Measurements from ENCODE around the gene NPTX1.
"Not testable (repeated sequence)": the region's sequence is repeated elsewhere in the genome, so short reads cannot be mapped to it uniquely, and the experiment has no call there.

Gene NPTX1

DNA sequence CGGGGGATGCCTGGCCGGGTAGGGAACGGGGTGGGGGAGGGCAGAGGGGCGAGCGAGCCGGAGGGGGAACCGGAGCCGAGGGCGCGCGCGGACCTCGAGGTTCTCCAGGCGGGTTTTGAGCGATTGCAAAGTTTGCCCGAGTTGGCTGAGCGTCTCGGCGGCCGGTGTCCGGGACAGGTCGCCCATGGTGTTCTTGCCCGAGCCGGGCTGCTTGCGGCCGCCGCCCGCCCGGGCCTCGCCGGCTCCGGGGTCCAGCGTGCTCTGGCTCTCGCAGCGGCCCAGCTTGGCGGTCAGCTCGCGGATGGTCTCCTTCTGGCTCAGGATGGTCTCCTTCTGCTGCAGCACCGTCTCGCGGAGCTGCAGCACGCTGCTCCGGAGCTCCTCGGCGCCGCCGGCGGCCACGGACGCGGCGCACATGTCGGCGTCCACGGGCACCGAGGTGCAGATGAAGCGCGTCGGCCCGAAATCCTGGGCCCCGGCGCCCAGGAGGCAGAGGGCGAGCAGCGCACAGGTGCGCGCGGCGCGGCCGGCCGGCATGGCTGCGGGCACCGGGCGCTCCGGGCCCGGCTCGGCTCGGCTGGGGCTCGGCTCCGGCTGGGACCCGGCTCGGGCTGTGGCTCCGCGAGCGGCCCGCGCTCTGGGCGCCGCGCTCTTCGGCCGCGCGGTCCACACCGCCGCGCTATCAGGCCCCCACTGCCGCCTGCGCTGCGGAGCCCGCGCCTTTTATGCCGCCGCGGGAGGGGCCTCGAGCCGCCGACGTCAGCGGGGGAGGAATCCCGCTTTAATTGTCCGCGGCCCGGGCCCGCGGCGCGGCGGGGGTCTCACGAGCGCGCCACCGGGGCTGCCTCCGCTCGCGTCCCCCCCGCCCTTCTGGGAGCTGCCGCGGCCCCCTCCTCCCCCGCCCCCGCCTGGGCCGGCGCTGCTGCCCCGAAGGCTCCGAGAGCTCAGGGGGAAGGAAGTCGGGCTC, at the start of gene NPTX1:
NPTX1 (minus strand) TSS at position 698 of the 967 bp plus-strand sequence; CDS start at position 537, 161 bp downstream.
- DNase-seq = no peak

DNA sequence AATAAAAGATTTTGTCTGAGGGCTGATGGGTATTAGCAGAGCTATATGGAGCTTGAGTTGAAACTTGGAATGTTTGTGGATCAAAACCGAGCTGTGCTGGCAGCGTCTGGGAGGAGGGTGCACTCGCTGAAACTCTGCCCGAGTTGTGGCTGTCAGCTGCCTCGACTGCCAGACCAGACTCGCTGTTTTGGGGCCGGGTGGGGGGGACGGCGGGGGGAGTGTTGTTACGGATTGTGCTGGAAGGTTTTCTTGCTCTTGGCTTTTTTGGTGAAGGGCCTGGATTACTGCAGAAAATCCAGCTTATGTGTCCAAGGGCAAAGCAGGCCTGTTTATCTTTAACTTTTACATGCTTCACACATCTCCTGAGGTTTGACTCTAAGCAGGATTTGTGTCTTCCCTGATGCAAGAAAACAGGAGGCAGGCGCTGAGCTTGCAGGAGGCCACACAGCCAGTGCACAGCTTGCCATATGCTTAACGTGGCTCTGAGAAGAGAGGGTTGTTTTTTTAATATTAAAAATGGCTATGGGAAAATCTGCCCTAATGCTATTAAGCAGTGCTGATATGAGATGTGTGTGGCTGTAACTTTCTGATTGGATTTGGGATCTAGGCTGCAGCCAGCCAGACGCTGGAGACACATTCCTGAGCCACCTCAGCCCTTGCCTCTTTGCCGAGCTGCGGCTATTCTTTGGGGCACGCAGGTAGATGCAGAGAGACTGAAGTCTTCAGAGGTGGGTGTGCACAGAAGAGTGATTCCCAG, 47.7 kb upstream of the NPTX1 start:
- no peak for DNase-seq

DNA sequence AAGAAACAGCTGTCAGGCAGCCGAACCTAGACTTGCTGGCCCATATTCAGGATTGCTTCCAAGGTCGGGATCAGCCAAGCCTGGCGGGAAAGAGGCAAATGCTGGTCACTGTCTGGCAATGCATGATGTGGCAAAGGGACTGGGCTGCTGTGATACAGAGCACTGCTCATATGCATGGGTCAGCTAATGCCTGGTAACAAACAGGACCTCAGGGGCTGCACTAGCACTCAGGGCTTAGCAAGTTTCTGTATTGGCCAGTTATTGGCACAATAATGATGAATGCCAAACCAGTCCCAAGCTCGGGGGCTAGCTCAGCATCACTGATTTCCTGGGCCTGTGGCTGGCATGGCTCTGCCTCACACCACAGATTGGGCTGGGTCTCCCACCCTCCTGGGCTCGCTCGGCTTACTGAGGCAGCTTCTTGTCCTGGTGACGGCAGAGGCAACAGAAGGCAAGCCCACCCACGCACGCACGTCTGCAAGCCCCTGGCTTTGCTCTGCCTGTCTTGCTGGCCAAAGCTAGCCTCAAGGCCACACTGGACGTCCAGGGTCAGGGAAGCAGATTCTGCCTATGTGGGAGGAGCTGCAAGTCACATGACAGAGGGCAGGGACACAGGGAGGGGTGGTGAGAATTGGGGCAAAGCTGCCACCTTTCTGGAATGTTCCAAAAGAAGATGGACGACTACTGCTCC, 46.8 kb upstream of the NPTX1 start:
- DNase-seq = no peak

GRCh38 chr17:80520810-80521455, 44.5 kb upstream of the NPTX1 start:
- DNase-seq = no peak

- no peak for DNase-seq
Measured at GRCh38 chr17:80519091-80519781, 42.8 kb upstream of the NPTX1 start.

- DNase-seq = no peak
Measured at GRCh38 chr17:80518392-80518791, 42.0 kb upstream of the NPTX1 start.

DNA sequence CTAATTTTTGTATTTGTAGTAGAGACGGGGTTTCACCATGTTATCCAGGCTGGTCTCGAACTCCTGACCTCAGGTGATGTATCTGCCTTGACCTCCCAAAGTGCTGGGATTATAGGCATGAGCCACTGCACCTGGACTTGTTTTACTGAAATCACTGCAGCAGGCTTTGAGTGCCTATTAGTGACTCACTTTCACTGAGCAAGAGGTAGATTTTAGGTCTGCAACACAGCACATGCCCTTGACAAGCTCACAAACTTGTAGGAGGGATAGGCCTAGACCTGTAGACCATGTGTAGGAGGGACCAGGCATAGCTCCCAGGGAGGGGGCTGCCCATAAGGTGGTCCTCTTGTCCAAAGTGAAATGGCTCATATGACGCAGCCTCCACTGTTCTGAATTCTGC, 41.2 kb upstream of the NPTX1 start:
- no peak for DNase-seq

- no peak for DNase-seq
Measured at GRCh38 chr17:80516171-80516932, 39.9 kb upstream of the NPTX1 start.

GRCh38 chr17:80513892-80514291, 37.5 kb upstream of the NPTX1 start:
- no peak for DNase-seq

- DNase-seq = no peak
Measured at GRCh38 chr17:80513201-80513600, 36.8 kb upstream of the NPTX1 start.

DNA sequence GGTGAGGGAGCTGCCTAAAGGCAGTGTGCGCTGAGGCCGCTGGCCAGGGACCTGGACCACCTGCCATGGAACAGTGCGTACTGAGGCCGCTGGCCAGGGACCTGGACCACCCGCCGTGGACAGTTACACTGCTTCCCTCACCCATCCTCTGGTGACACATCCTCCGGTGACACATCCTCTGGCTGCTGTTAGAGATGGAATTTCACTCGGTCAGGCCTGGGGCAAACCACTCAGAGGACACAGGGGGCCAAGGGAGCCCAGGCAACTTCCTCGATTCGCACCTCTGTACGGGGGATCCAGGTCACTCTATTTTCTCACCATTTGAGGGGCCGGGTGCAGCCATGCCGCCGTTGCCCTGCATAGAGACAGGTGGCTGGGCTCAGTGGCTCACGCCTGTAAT, 35.8 kb upstream of the NPTX1 start:
- no peak for DNase-seq

DNA sequence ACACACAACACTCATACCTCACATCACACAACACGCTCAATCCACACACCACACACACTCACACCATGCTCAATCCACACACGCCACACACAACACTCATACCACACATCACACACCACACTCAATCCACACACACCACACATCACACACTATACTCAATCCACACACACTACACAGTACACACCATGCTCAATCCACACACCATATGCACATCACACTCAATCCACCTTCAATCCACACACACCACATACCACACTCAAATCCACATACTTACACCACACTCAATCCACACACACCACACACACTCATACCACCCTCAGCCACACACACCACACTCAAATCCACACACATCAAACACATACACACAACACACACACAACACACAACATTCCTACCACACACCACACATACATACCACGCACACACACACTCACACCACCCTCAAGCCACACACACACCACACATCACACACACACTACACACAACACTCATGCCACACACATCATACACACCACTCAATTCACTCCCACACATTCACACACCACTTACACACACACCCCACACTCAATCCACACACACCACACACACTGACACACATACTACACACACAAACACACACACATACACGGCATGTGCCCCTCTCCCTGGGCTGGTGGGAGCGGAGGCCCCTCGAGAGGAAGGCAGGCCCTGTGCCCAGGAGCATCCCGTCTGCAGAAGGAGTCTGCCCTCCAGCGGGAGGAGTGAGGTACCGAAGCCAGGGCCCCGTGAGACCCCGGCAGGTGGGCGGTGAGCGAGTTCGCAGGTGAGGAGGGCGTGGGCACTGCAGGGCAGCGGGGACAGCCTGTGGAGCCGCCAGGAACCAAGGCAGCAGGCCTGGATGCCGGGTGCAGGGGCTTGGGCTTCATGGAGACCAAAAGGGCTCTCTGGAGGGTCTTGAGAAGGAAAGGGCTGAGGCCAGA, 35.1 kb upstream of the NPTX1 start:
- DNase-seq = no peak

- no peak for DNase-seq
Measured at GRCh38 chr17:80510772-80511171, 34.4 kb upstream of the NPTX1 start.

DNA sequence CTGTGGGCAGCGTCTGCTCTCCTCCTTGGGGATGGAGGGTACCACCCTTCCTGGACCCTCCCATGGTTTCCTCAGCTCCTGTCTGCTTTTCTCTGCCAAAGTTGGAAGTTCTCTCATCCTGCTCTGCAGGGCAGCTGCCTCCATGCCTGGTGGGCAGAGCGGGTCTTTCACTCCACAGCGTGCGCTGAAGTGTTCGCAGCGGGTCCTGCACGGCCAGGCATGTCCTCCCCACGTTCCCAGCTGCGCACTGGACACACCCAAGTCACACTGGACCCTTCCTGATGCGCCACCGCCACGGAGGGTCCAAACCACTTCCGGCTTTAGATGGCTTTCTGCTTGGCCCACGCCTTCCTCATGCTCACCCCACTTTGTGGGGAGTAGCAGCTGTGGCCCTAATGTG, 33.7 kb upstream of the NPTX1 start:
- no peak for DNase-seq

GRCh38 chr17:80509311-80509710, 32.9 kb upstream of the NPTX1 start:
- no peak for DNase-seq

- no peak for DNase-seq
Measured at GRCh38 chr17:80507965-80508364, 31.6 kb upstream of the NPTX1 start.

- DNase-seq = not testable (repeated sequence)
Measured at GRCh38 chr17:80507177-80507576, 30.8 kb upstream of the NPTX1 start.

GRCh38 chr17:80504686-80505413, 28.4 kb upstream of the NPTX1 start:
- no peak for DNase-seq

DNA sequence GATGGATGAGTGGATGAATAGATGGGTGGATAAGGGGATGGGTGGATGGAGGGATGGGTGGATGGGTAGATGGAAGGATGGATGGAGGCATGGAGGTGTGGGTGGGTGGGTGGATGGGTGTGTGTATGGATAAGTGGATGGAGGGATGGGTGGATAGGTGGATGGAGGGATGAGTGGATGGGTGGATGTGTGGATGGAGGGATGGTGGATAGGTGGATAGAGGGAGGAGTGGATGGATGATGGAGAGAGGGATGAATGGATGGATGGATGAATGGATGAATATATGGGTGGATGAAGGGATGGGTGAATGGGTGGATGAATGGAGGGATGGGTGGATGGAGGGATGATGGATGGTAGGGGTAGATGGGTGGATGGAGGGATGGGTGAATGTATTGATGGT, 27.5 kb upstream of the NPTX1 start:
- DNase-seq = no peak
